Right ventricle myocardium superior (tissue), 1 donor: ENCODE results near the gene SLC39A12. TPM values are rescaled to one million over a fixed set of nuclear protein-coding genes. Genes with fewer than 3 reads are reported as not detected.
A peak's percentile ranks its signal among the peaks of the same experiment; 100 is the strongest.
"Not testable (repeated sequence)": the region's sequence is repeated elsewhere in the genome, so short reads cannot be mapped to it uniquely, and the experiment has no call there.

Experiments used
- ATAC-seq: fragments of 200-7000 bp; cut with Tn5 transposase; one replicate; pipeline ENCODE4 v1.9.1; 2020; ENCODE audit warnings: mild to moderate bottlenecking; ENCODE audit not compliant: poor library complexity
- DNase-seq: peaks from one replicate; pipeline ENCODE4 v3.0.0-alpha.2; 2020
- intact Hi-C: fragments of 100-400 bp; cut with DNase I; formaldehyde crosslinking; loops from one replicate; pipeline ENCODE4 v1.11.2; 2022
- long read RNA-seq: library from polyadenylated mRNA; unstranded; transcript quantifications from one replicate; pipeline ENCODE4 v2.0.0, GENCODE V29; 2021
- total RNA-seq: library from RNA; stranded (reverse); fragmentation: NEBNext Ultra II Directional; extraction: Animal tissue kit (Norgen Biotek cat#: 25700); gene quantifications from one replicate; pipeline ENCODE4 v1.2.1, GENCODE V29; 2021
- donor health status: DM: no; HTN: yes; CAD: no; lungs with severe emphysema.

SLC39A12 gene
- total RNA-seq = not detected
- long read RNA-seq, partial matches to known transcripts = 0 of 1 reads
- long read RNA-seq, other reads (novel, unspliced or antisense) = 1 of 1 reads

DNA sequence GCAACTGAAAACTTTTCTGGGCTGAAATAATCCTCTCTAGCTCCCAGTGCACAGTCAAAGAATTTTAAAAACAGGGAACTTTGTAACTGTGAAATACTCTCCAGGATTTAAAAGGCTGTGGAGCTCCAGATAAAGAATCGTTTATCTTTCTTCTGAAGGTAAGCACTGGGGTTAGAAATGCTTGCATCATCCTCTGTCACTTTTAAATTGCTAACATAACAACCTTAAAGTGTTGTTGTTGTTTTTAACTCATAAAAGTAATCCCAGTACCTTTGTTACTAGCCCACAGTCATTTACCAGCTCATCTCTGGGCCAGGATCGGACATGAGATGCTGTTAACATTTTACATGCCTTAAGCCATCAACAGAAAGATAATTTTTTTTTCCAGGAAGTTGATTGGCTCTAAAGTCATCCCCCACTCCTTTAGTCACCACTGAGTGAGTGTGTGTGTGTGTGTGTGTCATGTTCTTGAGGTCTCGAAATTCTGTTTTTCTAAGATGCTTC, at the start of gene SLC39A12:
TSS of gene SLC39A12 (plus strand) at position 51 of the 504 bp plus-strand sequence. CDS start 1,359 bp downstream, outside the sequence.
- ATAC-seq (no peak), DNase-seq (no peak)
- intact Hi-C loops = no loop called here

DNA sequence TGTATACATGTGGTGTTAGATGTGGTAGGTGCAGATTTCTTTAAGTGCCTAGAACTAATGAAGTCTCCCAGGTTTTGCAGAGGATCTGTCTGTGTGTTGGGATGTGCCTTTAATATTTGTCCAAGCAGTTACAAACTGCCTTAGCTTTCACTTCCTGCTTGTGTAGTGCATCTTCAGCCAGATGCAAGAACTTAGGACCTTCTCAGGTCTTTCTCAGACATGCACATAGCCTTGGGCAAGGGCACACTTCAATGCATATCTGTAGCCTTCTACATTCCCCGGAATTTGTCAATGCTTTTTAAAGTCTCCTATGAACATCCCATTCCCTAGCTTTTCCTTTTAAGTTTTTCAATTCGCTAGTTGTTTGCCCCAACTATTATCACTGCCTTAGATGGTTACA, 47.2 kb upstream of the SLC39A12 start:
- no peak for ATAC-seq
- DNase-seq = no peak
- intact Hi-C loops = no loop called here

DNA sequence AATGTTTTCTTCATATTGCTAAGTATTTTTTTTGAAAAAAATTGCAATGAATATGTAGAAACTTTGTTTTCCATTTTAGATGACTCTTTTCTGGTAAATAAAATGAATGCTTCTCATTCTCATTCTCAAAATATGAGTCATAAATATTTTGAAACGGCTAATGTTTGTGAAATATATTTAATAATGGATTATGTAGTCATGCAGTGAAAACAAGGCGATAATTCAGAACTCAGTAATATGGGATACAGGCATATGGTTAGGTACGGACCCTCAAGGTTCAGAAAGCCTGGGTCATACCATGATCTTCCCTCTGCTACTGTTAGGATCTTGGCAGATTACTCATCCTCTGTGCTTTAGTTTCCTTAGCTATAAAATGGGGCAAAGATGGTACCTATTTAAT, 46.2 kb upstream of the SLC39A12 start:
- ATAC-seq (no peak), DNase-seq (no peak)
- intact Hi-C loops = no loop called here

DNA sequence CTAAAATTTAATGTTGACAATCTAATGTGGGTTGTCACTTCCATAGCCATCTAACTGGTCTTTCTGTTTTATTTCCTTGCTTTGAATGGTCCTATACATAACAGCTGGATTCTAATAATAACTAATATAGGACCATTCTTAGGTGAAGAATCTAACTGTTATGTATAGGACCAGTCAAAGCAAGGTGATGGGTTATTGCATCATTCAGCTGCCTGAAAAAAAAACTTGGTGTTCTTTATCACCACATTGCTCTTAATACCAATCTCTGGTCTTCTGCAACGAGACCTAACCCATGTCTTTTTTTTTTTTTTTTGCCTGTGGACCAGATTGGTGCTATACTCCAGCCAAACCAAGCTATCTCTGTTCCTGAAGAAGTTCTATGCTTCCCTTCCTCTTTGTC, 45.7 kb upstream of the SLC39A12 start:
- no peak for DNase-seq
- intact Hi-C loops = no loop called here
- no peak for ATAC-seq

DNA sequence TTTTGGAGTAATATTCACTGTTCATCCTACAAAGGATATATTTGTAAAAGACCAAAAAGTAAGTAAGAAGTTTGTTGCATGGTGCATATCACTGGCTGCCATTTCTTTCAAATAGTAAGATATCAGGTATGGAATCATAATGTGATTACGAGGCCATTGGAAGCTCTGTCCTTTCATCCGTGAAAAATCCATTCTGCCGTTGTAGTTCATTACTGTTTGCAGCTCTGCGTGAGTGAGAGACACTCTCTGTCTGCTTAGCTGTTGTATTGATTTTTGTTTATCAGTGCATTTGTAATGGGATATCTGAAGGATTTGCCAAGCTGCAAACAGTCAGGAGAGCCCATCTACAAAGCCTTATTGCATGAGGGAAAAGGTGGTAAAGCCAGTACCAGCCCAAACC, 44.1 kb upstream of the SLC39A12 start:
- DNase-seq = no peak
- no peak for ATAC-seq
- intact Hi-C loops = no loop called here

DNA sequence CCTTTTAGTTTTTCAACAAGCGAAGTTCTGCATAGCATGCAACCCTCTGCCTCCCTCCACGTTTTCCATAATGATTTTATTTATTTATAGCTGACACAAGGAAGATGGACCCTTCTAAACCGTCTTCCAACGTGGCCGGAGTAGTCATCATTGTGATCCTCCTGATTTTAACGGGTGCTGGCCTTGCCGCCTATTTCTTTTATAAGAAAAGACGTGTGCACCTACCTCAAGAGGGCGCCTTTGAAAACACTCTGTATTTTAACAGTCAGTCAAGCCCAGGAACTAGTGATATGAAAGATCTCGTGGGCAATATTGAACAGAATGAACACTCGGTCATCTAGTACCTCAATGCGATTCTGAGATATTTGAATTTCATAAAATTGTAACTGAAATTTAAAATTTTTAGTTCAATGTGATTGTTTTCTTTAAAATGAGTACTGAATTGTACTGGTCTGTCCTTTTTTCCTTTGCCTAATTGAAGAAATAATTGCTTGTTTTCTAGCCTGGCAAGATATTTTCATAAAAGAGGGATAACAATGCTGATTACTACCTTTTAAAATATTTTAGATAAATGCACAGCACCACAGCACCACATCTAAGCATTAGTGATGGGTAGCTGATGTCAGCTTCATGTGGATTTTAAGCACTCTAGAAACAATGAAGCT, 41.5 kb upstream of the SLC39A12 start:
- intact Hi-C loops = loop anchor here (5.0 to 10.0 kb wide), 2 partner anchors 185 to 302 kb away; no protein-coding TSS in a partner anchor
- ATAC-seq (peak; percentile 25), DNase-seq (no peak)

DNA sequence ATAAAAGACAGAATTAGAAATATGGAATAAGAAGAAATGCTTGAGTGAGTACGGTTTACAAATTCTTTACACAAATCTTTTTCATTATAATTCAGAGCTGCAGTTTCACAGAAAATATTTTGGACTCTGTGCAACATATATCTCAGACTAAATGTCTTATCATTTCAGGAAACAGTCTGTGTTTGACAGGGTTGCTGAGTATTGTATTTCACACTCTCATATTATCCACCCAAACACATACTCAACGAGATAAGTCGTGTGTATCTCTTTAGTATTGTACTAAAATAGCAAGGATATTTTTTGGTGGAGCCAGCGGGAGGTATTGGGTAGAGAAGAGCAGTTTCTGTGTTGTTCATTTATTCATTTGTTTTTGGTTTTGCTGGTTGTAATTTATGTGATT, 39.0 kb upstream of the SLC39A12 start:
- intact Hi-C loops = loop anchor here (5.0 to 10.0 kb wide), 2 partner anchors 182 to 300 kb away; no protein-coding TSS in a partner anchor
- no peak for DNase-seq
- ATAC-seq = peak; percentile 76

DNA sequence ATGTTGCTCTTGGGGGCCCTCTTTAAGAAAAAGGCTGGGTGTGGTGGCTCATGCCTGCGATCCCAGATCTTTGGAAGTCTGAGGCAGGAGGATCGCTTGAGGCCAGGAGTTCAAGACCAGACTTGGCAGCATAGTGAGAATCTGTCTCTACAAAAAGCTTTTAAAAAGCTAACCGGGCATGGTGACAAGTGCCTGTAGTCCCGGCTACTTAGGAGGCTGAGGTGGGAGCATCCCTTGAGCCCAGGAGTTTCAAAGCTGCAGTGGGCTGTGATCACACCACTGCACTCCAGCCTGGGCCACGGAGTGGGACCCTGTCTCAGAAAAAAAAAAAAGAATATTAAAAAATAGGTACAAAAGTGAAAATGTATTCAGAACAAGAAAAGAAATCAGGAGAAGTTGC, 38.1 kb upstream of the SLC39A12 start:
- no peak for DNase-seq
- intact Hi-C loops = loop anchor here (5.0 to 10.0 kb wide), 2 partner anchors 181 to 299 kb away; no protein-coding TSS in a partner anchor
- peak; percentile 51 for ATAC-seq

DNA sequence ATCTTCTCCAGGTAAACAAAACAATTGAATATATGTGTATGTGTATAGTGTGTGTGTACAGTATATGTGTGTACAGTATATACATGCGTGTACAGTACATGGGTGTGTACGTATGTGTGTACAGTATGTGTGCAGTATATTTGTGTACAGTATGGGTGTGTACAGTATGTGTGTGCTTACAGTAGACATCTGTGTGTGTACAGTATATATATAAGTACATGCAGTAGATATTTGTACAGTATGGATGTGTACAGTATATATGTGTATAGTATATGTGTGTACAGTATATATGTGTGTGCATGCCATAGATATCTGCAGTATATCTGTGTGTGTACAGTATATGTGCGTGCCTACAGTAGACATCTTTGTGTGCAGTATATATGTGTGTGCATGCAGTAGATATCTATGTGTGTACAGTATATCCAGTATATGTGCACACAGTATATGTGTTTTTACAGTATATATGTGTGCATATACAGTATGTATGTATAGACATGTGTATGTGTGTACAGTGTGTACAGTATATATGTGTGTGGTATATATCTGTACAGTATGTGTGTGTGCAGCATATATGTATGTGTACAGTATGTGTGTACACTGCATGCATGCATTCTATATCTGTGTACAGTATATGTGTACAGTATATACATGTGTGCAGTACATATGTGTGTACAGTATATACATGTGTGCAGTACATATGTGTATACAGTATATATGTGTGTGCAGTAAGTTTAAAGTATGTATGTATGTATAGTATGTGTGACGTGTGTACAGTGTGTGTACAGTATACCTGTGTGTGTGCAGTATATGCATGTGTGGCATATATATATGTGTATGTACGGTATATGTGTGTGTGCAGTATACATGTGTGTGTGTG, 37.3 kb upstream of the SLC39A12 start:
- ATAC-seq = peak; percentile 2
- intact Hi-C loops = loop anchor here (5.0 to 10.0 kb wide), 2 partner anchors 180 to 298 kb away; no protein-coding TSS in a partner anchor

DNA sequence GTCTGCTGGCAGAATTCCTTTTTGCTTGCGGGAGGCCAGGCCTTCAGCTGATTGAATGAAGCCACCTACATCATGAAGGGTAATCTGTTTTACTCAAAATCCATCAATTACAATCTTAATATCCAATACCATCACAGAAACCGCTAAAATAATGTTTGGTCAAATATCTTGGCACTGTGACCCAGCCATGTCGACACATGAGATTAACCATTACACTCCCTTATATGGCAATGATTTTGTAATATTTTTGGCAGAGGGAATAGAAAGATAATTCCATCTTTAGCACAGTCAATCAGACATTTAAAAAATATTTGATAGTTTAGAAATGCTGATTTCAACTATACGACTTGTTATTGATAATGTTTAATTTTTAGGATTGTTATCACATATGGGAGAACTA, 36.5 kb upstream of the SLC39A12 start:
- no peak for DNase-seq
- ATAC-seq = peak; percentile 18
- intact Hi-C loops = loop anchor here (10.0 kb wide), 1 partner anchor 180 kb away; no protein-coding TSS in a partner anchor

More for the DNA sequence above, 37.3 kb upstream of the SLC39A12 start:
- DNase-seq = no peak

DNA sequence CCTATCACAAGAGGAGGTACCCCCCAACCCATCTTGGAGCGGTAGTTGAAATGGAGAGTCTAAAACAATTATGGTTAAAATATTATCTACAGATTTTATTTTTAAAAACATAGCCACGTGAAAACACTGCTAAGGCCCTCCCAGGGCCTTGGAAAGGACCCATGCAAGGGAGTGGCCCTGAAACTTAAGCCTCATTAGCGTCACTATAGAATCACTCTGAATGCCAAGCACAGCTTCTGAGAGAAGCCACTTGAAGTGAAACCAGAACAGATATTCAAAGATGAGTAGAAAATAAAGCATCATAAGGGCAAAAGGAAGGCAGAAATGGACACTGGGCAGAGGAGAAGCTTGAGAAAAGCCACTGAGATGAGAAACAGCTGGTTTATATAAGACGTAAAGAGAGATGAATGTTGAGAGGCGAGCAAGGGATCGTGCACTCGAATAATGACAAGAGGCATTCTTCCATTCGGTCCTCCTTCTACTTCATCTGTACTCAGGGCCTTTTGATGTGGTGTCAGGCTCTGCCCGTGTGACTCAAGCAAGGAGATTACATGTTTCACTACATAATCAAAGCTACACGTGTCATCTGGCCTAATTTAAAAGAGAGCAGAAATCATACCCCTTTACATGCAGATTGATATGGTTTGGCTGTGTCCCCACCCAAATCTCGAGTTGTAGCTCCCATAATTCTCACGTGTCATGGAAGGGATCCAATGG, 33.4 kb upstream of the SLC39A12 start:
- intact Hi-C loops = loop anchor here (10.0 kb wide), 1 partner anchor 176 kb away; no protein-coding TSS in a partner anchor
- ATAC-seq (no peak), DNase-seq (no peak)

DNA sequence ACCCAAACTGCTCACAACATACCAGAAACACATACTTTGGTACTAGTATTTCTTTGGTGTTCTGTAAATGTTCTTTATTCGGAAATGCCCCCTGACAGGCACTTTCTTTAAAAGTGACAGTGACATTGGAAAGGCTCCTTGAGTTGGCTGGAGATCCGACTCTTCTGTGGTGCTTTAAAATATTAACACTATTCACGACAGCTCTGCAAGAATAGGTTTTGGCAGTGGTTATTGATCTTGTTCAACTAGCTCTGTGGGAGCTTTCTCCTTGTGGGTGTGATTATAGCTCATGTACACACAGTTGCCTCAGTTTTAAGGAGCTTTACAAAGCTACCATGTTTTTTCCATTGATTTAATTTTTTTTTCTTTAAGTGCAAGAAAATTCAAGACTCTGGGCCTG, 30.3 kb upstream of the SLC39A12 start:
- ATAC-seq (peak; percentile 60), DNase-seq (no peak)
- intact Hi-C loops = no loop called here

DNA sequence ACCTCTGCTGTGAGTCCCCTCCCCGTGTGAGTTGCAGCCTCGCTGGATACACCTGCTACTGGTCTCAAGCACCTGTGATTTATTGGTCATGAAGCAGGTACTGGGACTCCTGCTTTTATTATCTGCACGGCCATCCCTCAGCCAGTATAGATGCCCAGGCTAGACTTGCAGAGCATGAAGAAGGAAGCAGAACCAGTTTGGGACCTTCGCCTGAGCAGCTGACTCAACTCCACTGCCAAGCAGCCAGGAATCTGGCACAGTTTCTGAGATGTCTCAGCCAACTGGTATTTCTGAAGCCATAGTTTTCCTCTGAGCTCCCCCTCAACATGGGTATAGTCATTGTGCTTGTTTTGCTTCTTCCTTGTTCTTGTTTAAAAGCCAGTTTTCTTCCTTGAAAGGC, 28.0 kb upstream of the SLC39A12 start:
- DNase-seq = no peak

DNA sequence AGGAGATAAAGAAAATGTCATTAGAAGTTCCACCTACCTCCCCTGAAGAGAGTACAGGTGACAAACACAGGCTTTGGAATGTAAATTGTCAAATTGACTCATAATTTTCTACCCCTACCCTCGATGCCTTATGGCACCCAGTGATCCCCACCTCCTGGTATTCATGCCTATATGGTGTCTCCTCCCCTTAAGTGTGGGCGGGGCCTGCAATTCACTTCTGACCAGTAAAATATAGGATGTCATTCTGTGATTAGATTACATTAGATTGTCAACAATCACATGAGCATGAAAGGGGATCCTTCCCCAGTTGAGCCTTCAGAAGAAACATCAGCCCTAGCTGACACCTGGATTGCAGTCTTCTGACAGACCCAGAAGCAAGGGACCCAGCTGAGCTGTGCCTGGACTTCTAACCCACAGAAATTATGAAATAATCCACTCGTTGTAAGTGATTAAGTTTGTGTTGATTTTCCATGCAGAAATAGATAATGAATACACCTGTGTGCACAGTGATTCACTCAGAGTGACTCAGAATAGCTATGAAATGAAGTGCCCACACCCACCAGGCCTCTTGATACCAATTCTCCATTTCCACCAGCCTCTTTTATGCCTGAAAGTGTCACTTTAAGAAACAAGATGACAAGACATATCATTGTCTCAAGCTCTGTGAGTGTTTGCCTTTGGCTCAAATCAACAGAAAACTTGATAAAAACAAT, 8.5 kb upstream of the SLC39A12 start:
- intact Hi-C loops = no loop called here
- DNase-seq (no peak), ATAC-seq (no peak)

More for the DNA sequence above, 28.0 kb upstream of the SLC39A12 start:
- ATAC-seq = peak; percentile 62
- intact Hi-C loops = no loop called here

DNA sequence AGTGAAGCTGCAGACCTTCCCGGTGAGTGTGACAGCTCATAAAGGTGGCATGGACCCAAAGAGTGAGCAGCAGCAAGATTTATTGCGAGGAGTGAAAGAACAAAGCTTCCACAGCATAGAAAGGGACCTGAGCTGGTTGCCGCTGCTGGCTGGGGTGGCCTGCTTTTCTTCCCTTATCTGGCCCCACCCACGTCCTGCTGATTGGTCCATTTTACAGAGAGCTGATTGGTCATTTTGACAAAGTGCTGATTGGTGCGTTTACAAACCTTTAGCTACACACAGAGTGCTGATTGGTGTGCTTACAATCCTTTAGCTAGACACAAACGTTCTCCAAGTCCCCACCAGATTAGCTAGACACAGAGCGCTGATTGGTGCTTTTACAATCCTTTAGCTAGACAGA, 1.4 kb upstream of the SLC39A12 start:
- ATAC-seq, intact Hi-C loops, DNase-seq: not testable (repeated sequence)

DNA sequence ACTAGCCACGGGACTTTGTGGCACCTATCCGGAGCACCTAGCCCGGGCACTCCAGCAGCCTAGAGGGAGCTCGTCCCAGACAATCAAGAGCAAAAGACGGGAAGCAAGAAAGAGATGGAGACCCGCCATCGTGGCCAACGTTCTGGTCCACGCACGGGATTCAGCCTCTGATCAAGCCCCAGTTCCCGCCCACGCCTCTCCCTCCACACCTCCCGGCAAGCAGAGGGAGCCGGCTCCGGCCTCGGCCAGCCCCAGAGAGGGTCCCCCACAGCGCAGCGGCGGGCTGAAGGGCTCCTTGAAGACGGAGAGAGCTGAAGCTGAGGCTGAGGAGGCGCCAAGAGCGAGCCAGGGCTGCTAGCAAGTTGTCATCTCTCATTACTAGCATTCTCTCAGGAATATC, 992 bp upstream of the SLC39A12 start:
- DNase-seq (no peak), ATAC-seq (no peak)
- intact Hi-C loops = no loop called here

DNA sequence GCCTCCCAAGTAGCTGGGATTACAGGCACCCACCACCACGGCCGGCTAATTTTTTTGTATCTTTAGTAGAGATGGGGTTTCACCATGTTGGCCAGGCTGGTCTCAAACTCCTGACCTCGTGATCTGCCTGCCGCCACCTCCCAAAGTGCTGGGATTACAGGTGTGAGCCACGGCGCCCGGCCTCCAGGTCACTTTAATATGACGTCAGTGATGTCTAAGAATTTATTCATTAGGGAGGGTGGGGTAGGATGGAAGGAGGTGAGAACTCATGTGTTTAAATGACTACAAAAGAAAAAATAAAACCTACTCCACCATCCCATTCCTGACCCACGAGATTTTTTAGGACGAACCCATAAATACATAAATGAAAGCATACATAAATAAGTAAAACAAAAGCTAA, 2.7 kb downstream of the SLC39A12 start:
- ATAC-seq, intact Hi-C loops, DNase-seq: not testable (repeated sequence)

DNA sequence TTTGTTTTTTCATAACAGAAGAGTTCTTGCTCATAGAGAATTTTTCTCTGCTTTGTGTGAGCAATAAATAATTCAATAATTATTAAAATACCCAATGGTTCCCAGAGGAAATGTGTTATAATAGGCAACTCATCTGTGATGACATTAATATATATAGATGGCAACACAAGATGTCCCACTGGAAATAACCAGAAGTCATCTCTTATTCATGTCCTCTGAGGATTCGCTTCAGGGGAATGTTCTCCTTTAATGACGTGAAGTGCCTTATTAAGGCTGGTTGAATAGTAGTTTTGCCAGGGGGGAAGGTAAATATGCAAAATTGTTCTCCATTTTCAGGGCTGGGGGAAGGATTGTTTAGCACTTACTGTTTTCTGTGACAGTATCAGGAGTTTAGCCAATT, 3.1 kb downstream of the SLC39A12 start:
- DNase-seq = no peak
- intact Hi-C loops = no loop called here
- ATAC-seq = no peak
